Upper lobe of left lung (tissue), 6 donors: ENCODE results near the gene MYL7. TPM values are rescaled to one million over a fixed set of nuclear protein-coding genes. Genes with fewer than 3 reads are reported as not detected.

Experiments
- ATAC-seq, 2 donors: fragments of 200-7000 bp; cut with Tn5 transposase; one replicate each; pipeline ENCODE4 v1.9.1; 2022; ENCODE audit warnings: mild to moderate bottlenecking in 2 of 2, moderate library complexity in 2 of 2; ENCODE audit not compliant: low FRiP score in 2 of 2
- DNase-seq, 2 donors: peaks; one replicate each; pipeline ENCODE4 v3.0.0-alpha.2; 2019 to 2020
- H3K27ac ChIP-seq, 4 donors: fragments of 200-600 bp; sonication (generic); one replicate each; pipeline ENCODE4 v1.5.1; 2016 to 2019
- H3K27me3 ChIP-seq, 4 donors: fragments of 200-600 bp; sonication (generic); one replicate each; pipeline ENCODE4 v1.5.1; 2017 to 2019
- H3K36me3 ChIP-seq, 4 donors: fragments of 200-600 bp; sonication (generic); one replicate each; pipeline ENCODE4 v1.5.1; 2016 to 2019
- H3K4me1 ChIP-seq, 4 donors: fragments of 200-600 bp; sonication (generic); one replicate each; pipeline ENCODE4 v1.5.1; 2018 to 2019
- H3K4me3 ChIP-seq, 4 donors: fragments of 200-600 bp; sonication (generic); one replicate each; pipeline ENCODE4 v1.5.1; 2017 to 2019; ENCODE audit warnings: mild to moderate bottlenecking in 2 of 4, moderate library complexity in 1 of 4
- H3K9me3 ChIP-seq, 4 donors: fragments of 200-600 bp; sonication (generic); one replicate each; pipeline ENCODE4 v1.5.1; 2018 to 2019
- EP300 ChIP-seq, 4 donors: sonication (generic); formaldehyde crosslinking; IDR thresholded peaks; one replicate each; pipeline ENCODE4 v1.5.1; 2017; ENCODE audit warnings: antibody characterized with exemption in 4 of 4, control low read depth in 2 of 4
- POLR2A ChIP-seq, 4 donors: fragments of 450-650 bp; IDR thresholded peaks; one replicate each; pipeline ENCODE4 v1.5.1; 2016 to 2017; ENCODE audit warnings: antibody characterized with exemption in 4 of 4, mild to moderate bottlenecking in 2 of 4
- POLR2AphosphoS5 ChIP-seq, 2 donors: sonication (generic); formaldehyde crosslinking; IDR thresholded peaks; one replicate each; pipeline ENCODE4 v1.5.1; 2017; ENCODE audit warnings: antibody characterized with exemption in 2 of 2
- WGBS, 2 donors: methylation state at CpG; one replicate each; pipeline ENCODE4 v1.1.5; 2017 to 2018; 5-methylcytosine and 5-hydroxymethylcytosine counted together
- total RNA-seq, 6 donors: library from RNA; depleted of rRNA in 4 of 6; stranded (reverse); fragments of >200 nt in 4 of 6; gene quantifications; one replicate each; pipeline versions ENCODE4 v1.1.0 to v1.2.1, GENCODE V29; 2016 to 2021
- TF ChIP-seq, protein P1 (sequence below), 6 experiments: fragments of 450-650 bp in 4 of 6; fragments of 200-600 bp in 2 of 6; sonication (generic) in 2 of 6; IDR thresholded peaks; one replicate each; pipeline ENCODE4 v1.5.1; 2016 to 2019; ENCODE audit warnings: antibody characterized with exemption in 6 of 6
- donor health status: DM: no; HTN: no; CAD: no; lungs with moderate emphysema.
- donor health status: DM: no; HTN: yes; CAD: no; lungs with severe emphysema.

The MYL7 gene
- not detected for total RNA-seq

GRCh38 chr7:44141221-44141850 lies at the start of gene MYL7:
Gene MYL7 (minus strand): TSS chr7:44141332. CDS start chr7:44141305, 27 bp downstream.
- Histone ChIP-seq H3K36me3 (no peaks in the 10 kb centered on the region), H3K9me3 (no peaks in the 10 kb centered on the region), H3K27me3 (peaks cover 0 to 10% (median 2%) of the 10 kb centered on the region in 4 donors), H3K27ac (no peak within 1 kb of the TSS), H3K4me1 (peaks cover 7 to 13% (median 13%) of the 10 kb centered on the region in 4 donors), H3K4me3 (no peak within 1 kb of the TSS)
- 67 to 79% methylated on average over 3 to 6 of the region's 6 CpGs for WGBS, 2 donors
- TF ChIP-seq POLR2A (IDR thresholded peaks at IDR 0.05) (no peak), POLR2AphosphoS5 (IDR thresholded peaks at IDR 0.05) (no peak), EP300 (IDR thresholded peaks at IDR 0.05) (no peak)
- TF ChIP-seq, protein P1, sequence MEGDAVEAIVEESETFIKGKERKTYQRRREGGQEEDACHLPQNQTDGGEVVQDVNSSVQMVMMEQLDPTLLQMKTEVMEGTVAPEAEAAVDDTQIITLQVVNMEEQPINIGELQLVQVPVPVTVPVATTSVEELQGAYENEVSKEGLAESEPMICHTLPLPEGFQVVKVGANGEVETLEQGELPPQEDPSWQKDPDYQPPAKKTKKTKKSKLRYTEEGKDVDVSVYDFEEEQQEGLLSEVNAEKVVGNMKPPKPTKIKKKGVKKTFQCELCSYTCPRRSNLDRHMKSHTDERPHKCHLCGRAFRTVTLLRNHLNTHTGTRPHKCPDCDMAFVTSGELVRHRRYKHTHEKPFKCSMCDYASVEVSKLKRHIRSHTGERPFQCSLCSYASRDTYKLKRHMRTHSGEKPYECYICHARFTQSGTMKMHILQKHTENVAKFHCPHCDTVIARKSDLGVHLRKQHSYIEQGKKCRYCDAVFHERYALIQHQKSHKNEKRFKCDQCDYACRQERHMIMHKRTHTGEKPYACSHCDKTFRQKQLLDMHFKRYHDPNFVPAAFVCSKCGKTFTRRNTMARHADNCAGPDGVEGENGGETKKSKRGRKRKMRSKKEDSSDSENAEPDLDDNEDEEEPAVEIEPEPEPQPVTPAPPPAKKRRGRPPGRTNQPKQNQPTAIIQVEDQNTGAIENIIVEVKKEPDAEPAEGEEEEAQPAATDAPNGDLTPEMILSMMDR (IDR thresholded peaks at IDR 0.05) = no peak
- ATAC-seq (no peak), DNase-seq (no peak)

GRCh38 chr7:44189993-44190872 lies 49.1 kb upstream of the MYL7 start:
- no peak for ATAC-seq
- WGBS, 2 donors = 82 to 83% methylated on average over 7 to 14 of the region's 14 CpGs
- no peaks in the 10 kb centered on the region for H3K4me1 ChIP-seq
- TF ChIP-seq, protein P1 (IDR thresholded peaks at IDR 0.05) = no peak
- TF ChIP-seq EP300 (IDR thresholded peaks at IDR 0.05) (no peak), POLR2AphosphoS5 (IDR thresholded peaks at IDR 0.05) (no peak), POLR2A (IDR thresholded peaks at IDR 0.05) (no peak)
- DNase-seq = no peak
- H3K36me3 ChIP-seq = no peaks in the 10 kb centered on the region
- no peaks in the 10 kb centered on the region for H3K27me3 ChIP-seq
- no peak overlapping the region for H3K27ac ChIP-seq
- H3K9me3 ChIP-seq = no peaks in the 10 kb centered on the region
- H3K4me3 ChIP-seq = no peak overlapping the region

DNA sequence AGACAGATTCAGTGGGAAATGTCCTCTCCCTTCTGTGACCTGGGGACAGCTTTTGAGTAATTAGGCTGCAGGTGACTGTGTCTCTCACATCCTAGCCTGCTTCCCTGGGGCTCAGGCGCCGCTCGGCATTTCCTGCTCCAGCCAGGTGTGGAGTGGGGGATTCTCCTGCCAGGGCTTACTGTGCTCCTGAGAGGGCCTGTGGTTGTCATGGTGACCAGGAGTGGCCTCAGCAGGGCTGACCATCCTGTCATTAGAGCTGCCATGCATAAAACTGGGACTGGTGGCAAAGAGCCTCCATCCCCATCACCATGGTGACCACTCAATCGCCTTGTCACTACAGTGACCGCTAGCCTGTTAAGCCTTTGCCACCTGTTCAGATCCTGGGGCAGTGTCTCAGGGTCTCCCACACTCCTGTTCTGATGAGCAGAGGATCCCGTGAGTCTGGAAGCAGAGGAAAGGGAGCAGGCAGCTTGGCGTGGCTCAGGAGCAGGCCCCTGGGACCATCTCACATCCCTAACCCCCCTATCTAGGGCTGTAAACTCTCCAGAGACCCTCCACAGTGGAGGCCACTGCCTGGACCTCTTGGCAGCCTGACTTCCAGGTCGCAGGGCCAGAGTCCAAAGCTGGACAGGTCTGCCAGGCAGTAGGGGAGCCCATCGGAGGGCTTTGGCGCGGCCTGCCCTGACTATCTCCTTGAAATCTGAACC lies 48.3 kb upstream of the MYL7 start, which contains the start of gene GCK:
GCK (minus strand) TSS at position 154 of the 707 bp plus-strand sequence. CDS start 486 bp downstream, outside the sequence.
- H3K27me3 ChIP-seq = no peaks in the 10 kb centered on the region
- no peaks in the 10 kb centered on the region for H3K9me3 ChIP-seq
- ATAC-seq (no peak), DNase-seq (no peak)
- H3K4me1 ChIP-seq = no peaks in the 10 kb centered on the region
- H3K36me3 ChIP-seq = no peaks in the 10 kb centered on the region
- H3K4me3 ChIP-seq = no peak within 1 kb of the TSS
- TF ChIP-seq POLR2AphosphoS5 (IDR thresholded peaks at IDR 0.05) (no peak), POLR2A (IDR thresholded peaks at IDR 0.05) (no peak), EP300 (IDR thresholded peaks at IDR 0.05) (no peak)
- TF ChIP-seq, protein P1 (IDR thresholded peaks at IDR 0.05) = no peak
- WGBS, 2 donors = 61 to 90% methylated on average over 6 to 11 of the region's 11 CpGs
- no peak within 1 kb of the TSS for H3K27ac ChIP-seq

GRCh38 chr7:44188480-44189225 lies 47.5 kb upstream of the MYL7 start:
- Histone ChIP-seq H3K4me1 (no peaks in the 10 kb centered on the region), H3K36me3 (no peaks in the 10 kb centered on the region), H3K9me3 (no peaks in the 10 kb centered on the region), H3K4me3 (no peak overlapping the region), H3K27me3 (no peaks in the 10 kb centered on the region), H3K27ac (no peak overlapping the region)
- no peak for DNase-seq
- 70 to 75% methylated on average over 11 to 16 of the region's 16 CpGs for WGBS, 2 donors
- ATAC-seq = no peak
- no peak for TF ChIP-seq POLR2AphosphoS5 (IDR thresholded peaks at IDR 0.05)
- TF ChIP-seq, protein P1 (IDR thresholded peaks at IDR 0.05) = no peak
- no peak for TF ChIP-seq POLR2A (IDR thresholded peaks at IDR 0.05)
- no peak for TF ChIP-seq EP300 (IDR thresholded peaks at IDR 0.05)
